Measurements from ENCODE around the gene LCOR.

DNA sequence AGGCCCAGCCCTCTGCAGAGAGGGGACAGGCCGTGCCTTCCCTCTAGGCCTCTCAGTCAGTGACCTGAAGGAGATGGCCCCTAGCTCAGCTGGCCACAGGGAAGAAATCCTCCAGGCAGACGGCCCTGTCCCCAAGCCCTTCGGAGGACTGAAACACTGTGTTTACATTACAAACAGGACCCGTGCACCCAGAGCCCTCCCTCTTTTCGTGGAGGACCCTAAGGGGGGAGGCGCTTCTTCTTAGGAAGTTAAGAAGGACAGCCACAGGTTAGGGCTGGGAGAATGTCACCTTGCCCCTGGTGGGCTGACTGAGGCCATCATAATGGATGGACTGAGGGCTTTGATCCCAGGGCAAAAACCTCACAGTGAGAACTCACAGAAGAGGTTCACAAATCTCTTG lies 198.8 kb downstream of the LCOR start:
- TF ChIP-seq, protein P1, sequence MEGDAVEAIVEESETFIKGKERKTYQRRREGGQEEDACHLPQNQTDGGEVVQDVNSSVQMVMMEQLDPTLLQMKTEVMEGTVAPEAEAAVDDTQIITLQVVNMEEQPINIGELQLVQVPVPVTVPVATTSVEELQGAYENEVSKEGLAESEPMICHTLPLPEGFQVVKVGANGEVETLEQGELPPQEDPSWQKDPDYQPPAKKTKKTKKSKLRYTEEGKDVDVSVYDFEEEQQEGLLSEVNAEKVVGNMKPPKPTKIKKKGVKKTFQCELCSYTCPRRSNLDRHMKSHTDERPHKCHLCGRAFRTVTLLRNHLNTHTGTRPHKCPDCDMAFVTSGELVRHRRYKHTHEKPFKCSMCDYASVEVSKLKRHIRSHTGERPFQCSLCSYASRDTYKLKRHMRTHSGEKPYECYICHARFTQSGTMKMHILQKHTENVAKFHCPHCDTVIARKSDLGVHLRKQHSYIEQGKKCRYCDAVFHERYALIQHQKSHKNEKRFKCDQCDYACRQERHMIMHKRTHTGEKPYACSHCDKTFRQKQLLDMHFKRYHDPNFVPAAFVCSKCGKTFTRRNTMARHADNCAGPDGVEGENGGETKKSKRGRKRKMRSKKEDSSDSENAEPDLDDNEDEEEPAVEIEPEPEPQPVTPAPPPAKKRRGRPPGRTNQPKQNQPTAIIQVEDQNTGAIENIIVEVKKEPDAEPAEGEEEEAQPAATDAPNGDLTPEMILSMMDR (IDR thresholded peaks at IDR 0.05), result no peak
- TF ChIP-seq POLR2A (IDR thresholded peaks at IDR 0.05), result no peak
- no peak for TF ChIP-seq POLR2AphosphoS5 (IDR thresholded peaks at IDR 0.05)
- no peak for TF ChIP-seq EP300 (IDR thresholded peaks at IDR 0.05)
